Left ventricle myocardium superior (tissue), 1 donor: ENCODE measurements around the gene TSPAN13. TPM values are rescaled to one million over a fixed set of nuclear protein-coding genes. Genes with fewer than 3 reads are reported as not detected.

ENCODE experiments used
- ATAC-seq: fragments of 200-7000 bp; cut with Tn5 transposase; one replicate; pipeline ENCODE4 v1.9.1; 2020; ENCODE audit warnings: mild to moderate bottlenecking, moderate library complexity
- DNase-seq: peaks from one replicate; pipeline ENCODE4 v3.0.0-alpha.2; 2020
- intact Hi-C: fragments of 100-400 bp; cut with micrococcal nuclease; formaldehyde crosslinking; loops from one replicate; pipeline ENCODE4 v1.11.0; 2022
- total RNA-seq: library from RNA; stranded (reverse); fragmentation: NEBNext Ultra II Directional; extraction: Animal tissue kit (Norgen Biotek cat#: 25700); gene quantifications from one replicate; pipeline ENCODE4 v1.2.1, GENCODE V29; 2021
- donor health status: DM: no; HTN: yes; CAD: no; lungs with severe emphysema.

Gene TSPAN13
- total RNA-seq, 1 donor from 2014 or later: 18.1 TPM

GRCh38 chr7:16770657-16771329, 17.2 kb downstream of the TSPAN13 start:
- DNase-seq: no peak
- intact Hi-C loops: no loop called here
- ATAC-seq: no peak

- intact Hi-C loops: no loop called here
- ATAC-seq: no peak
- DNase-seq: no peak
Measured at GRCh38 chr7:16773326-16773725, 19.8 kb downstream of the TSPAN13 start.

GRCh38 chr7:16773884-16774283, 20.3 kb downstream of the TSPAN13 start:
- ATAC-seq: no peak
- no peak for DNase-seq
- intact Hi-C loops: no loop called here

GRCh38 chr7:16774294-16774693, 20.7 kb downstream of the TSPAN13 start:
- DNase-seq: no peak
- no peak for ATAC-seq
- intact Hi-C loops: no loop called here

GRCh38 chr7:16774986-16775385, 21.4 kb downstream of the TSPAN13 start:
- no peak for ATAC-seq
- intact Hi-C loops: no loop called here

GRCh38 chr7:16776053-16776452, 22.5 kb downstream of the TSPAN13 start:
- ATAC-seq (no peak), DNase-seq (no peak)
- intact Hi-C loops: no loop called here

More at GRCh38 chr7:16774986-16775385, 21.4 kb downstream of the TSPAN13 start:
- DNase-seq: no peak

GRCh38 chr7:16778476-16778875, 24.9 kb downstream of the TSPAN13 start:
- no peak for DNase-seq
- ATAC-seq: no peak
- intact Hi-C loops: no loop called here

GRCh38 chr7:16779051-16779450, 25.5 kb downstream of the TSPAN13 start:
- intact Hi-C loops: no loop called here
- no peak for ATAC-seq
- DNase-seq: no peak

- intact Hi-C loops: no loop called here
- DNase-seq (no peak), ATAC-seq (no peak)
Measured at GRCh38 chr7:16780596-16780995, 27.0 kb downstream of the TSPAN13 start.

- DNase-seq (no peak), ATAC-seq (no peak)
- intact Hi-C loops: no loop called here
Measured at GRCh38 chr7:16785321-16785720, 31.8 kb downstream of the TSPAN13 start.

GRCh38 chr7:16785846-16786245, 32.3 kb downstream of the TSPAN13 start:
- DNase-seq (no peak), ATAC-seq (no peak)
- intact Hi-C loops: no loop called here

GRCh38 chr7:16786257-16786656, 32.7 kb downstream of the TSPAN13 start:
- DNase-seq: no peak
- intact Hi-C loops: no loop called here
- ATAC-seq: no peak

- intact Hi-C loops: no loop called here
- no peak for DNase-seq
- ATAC-seq: no peak
Measured at GRCh38 chr7:16787127-16787526, 33.6 kb downstream of the TSPAN13 start.

- intact Hi-C loops: no loop called here
- no peak for DNase-seq
- no peak for ATAC-seq
Measured at GRCh38 chr7:16791071-16791470, 37.5 kb downstream of the TSPAN13 start.

- intact Hi-C loops: no loop called here
- ATAC-seq (no peak), DNase-seq (no peak)
Measured at GRCh38 chr7:16791905-16792698, 38.5 kb downstream of the TSPAN13 start.

GRCh38 chr7:16794986-16795385, 41.4 kb downstream of the TSPAN13 start:
- DNase-seq (no peak), ATAC-seq (no peak)
- intact Hi-C loops: no loop called here

- intact Hi-C loops: no loop called here
- DNase-seq: no peak
- ATAC-seq: no peak
Measured at GRCh38 chr7:16795624-16796023, 42.1 kb downstream of the TSPAN13 start.

- intact Hi-C loops: no loop called here
- ATAC-seq (no peak), DNase-seq (no peak)
Measured at GRCh38 chr7:16801111-16801542, 47.6 kb downstream of the TSPAN13 start.

- intact Hi-C loops: no loop called here
- ATAC-seq (no peak), DNase-seq (no peak)
Measured at GRCh38 chr7:16801579-16801978, 48.0 kb downstream of the TSPAN13 start.

GRCh38 chr7:16803125-16803524, 49.6 kb downstream of the TSPAN13 start:
- DNase-seq (no peak), ATAC-seq (no peak)
- intact Hi-C loops: no loop called here
